K562 (cell line): ENCODE data around the gene OR5A1.

Experiments used
- CTCF ChIP-seq, 3 experiments: IDR thresholded peaks in 2 of 3; conservative IDR thresholded peaks in 1 of 3; 2 replicates each; pipeline ENCODE4 v1.5.1; 2011 to 2012; ENCODE audit warnings: low read length in 3 of 3, mild to moderate bottlenecking in 3 of 3, control low read depth in 2 of 3, improper control_type of control experiment in 1 of 3, inconsistent platforms in 1 of 3, low read depth in 1 of 3, mixed read lengths in 1 of 3, moderate library complexity in 1 of 3; ENCODE audit not compliant: insufficient read depth in 2 of 3
- HSF4 ChIP-seq: fragments of 250-450 bp; sonication (Bioruptor Pico); IDR thresholded peaks from 2 replicates; pipeline ENCODE4 v2.1.2; 2022; ENCODE audit warnings: mild to moderate bottlenecking, moderate library complexity, borderline replicate concordance
- SMARCA4 ChIP-seq: fragments of 450-650 bp; IDR thresholded peaks from 2 replicates; pipeline ENCODE4 v1.6.1; 2016
- TCF7L2 ChIP-seq: fragments of 150-350 bp; IDR thresholded peaks from 2 replicates; pipeline ENCODE4 v1.6.1; 2016; ENCODE audit warnings: low read depth, mild to moderate bottlenecking, low read length, moderate library complexity
- ZBTB8A ChIP-seq: fragments of 450-650 bp; IDR thresholded peaks from 2 replicates; pipeline ENCODE4 v1.6.1; 2018; ENCODE audit warnings: mild to moderate bottlenecking, moderate library complexity; ENCODE audit not compliant: partially characterized antibody
- TF ChIP-seq, protein P1 (sequence below): fragments of 450-650 bp; formaldehyde crosslinking; IDR thresholded peaks from 2 replicates; pipeline ENCODE4 v1.4.0; 2022; ENCODE audit warnings: mild to moderate bottlenecking, moderate library complexity
- TF ChIP-seq, protein P2 (sequence below): fragments of 450-650 bp; IDR thresholded peaks from 2 replicates; pipeline ENCODE4 v1.6.1; 2016

DNA sequence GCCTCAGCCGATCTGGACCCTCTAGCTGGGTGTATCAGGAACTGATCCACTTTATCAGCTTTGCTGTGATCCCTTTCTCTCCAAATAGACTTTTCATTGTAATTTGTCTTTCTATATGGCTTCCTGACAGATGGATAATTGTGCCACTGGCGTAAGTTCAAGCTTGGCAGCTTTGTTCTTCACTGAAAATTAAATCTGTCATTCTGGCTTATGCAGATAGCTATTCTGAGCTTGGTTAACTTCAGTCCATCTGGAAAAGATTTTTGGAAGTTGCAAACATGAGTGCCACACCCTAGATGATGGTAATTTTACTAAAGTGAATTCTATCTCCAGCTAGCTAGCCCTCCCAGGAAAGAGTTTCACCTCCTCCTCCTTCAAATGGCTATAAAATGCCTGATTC is 18.1 kb upstream of the OR5A1 start:
- TF ChIP-seq CTCF (IDR thresholded peaks at IDR 0.05 in 2 of 3, conservative IDR thresholded peaks at IDR 0.05 in 1 of 3; ENCODE audit: insufficient read depth in 2 of 3, low read depth in 1 of 3, low read length in 3 of 3) (no peak), SMARCA4 (no peak), ZBTB8A (no peak), HSF4 (CRISPR knock-in tag) (no peak), TCF7L2 (no peak)
- TF ChIP-seq, protein P1, sequence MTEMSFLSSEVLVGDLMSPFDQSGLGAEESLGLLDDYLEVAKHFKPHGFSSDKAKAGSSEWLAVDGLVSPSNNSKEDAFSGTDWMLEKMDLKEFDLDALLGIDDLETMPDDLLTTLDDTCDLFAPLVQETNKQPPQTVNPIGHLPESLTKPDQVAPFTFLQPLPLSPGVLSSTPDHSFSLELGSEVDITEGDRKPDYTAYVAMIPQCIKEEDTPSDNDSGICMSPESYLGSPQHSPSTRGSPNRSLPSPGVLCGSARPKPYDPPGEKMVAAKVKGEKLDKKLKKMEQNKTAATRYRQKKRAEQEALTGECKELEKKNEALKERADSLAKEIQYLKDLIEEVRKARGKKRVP (CRISPR knock-in tag): no peak
- TF ChIP-seq, protein P2, sequence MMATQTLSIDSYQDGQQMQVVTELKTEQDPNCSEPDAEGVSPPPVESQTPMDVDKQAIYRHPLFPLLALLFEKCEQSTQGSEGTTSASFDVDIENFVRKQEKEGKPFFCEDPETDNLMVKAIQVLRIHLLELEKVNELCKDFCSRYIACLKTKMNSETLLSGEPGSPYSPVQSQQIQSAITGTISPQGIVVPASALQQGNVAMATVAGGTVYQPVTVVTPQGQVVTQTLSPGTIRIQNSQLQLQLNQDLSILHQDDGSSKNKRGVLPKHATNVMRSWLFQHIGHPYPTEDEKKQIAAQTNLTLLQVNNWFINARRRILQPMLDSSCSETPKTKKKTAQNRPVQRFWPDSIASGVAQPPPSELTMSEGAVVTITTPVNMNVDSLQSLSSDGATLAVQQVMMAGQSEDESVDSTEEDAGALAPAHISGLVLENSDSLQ: no peak
